Measurements from ENCODE around the gene TFF1. TPM values are rescaled to one million over a fixed set of nuclear protein-coding genes. Genes with fewer than 3 reads are reported as not detected.

TFF1 gene
- polyA plus RNA-seq, 6 donors from 2014 or later, result not detected

Other genes with a start within 250 kb of the TFF1 start
- gene ABCG1, start 147.4 kb downstream of the TFF1 start, polyA plus RNA-seq (ENCODE audit: low read depth in 6 of 6), result 10 to 100 TPM; 20.7 to 34.3 (median 25.1) TPM
- not detected for gene TFF3, start 51.1 kb downstream of the TFF1 start, polyA plus RNA-seq (ENCODE audit: low read depth in 6 of 6)
- gene TFF2, start 15.5 kb downstream of the TFF1 start, polyA plus RNA-seq (ENCODE audit: low read depth in 6 of 6), result not detected
- not detected for gene TMPRSS3, start 29.5 kb upstream of the TFF1 start, polyA plus RNA-seq (ENCODE audit: low read depth in 6 of 6)
- under 1 TPM in 2 of 6 donors, not detected in 4; 0.16 to 0.32 TPM for gene UBASH3A, start 37.4 kb upstream of the TFF1 start, polyA plus RNA-seq (ENCODE audit: low read depth in 6 of 6)
- gene RSPH1, start 129.7 kb upstream of the TFF1 start, polyA plus RNA-seq (ENCODE audit: low read depth in 6 of 6), result not detected
- gene SLC37A1, start 147.3 kb upstream of the TFF1 start, polyA plus RNA-seq (ENCODE audit: low read depth in 6 of 6), result 10 to 100 TPM in 4 of 6 donors, 1 to 10 TPM in 2; 4.9 to 15.7 (median 11.2) TPM